CD4-positive, alpha-beta memory T cell (primary cell): ENCODE results near the gene HELLS. TPM values are rescaled to one million over a fixed set of nuclear protein-coding genes. Genes with fewer than 3 reads are reported as not detected.
"Not testable (repeated sequence)": the region's sequence is repeated elsewhere in the genome, so short reads cannot be mapped to it uniquely, and the experiment has no call there.

Experiments
- CTCF ChIA-PET: fragments of 350-600 bp; sonication (Branson Sonifier 250); formaldehyde crosslinking; loops from one replicate; lab custom pipeline; 2021; ENCODE audit warnings: inconsistent platforms; ENCODE audit not compliant: partially characterized antibody; lab: Charles Lee
- POLR2A ChIA-PET: fragments of 350-600 bp; sonication (Branson Sonifier 250); formaldehyde crosslinking; loops from one replicate; lab custom pipeline; 2021; ENCODE audit not compliant: partially characterized antibody; lab: Charles Lee
- DNase-seq, 5 donors: peaks; one replicate each; pipeline versions ENCODE4 v3.0.0 to v3.0.0-alpha.2; 2020 to 2022; ENCODE audit warnings: mixed read lengths in 1 of 5
- H3K27ac ChIP-seq: one replicate; pipeline ENCODE4 v1.7.0; 2013; ENCODE audit warnings: low read depth, low read length
- H3K27me3 ChIP-seq: 2 replicates; pipeline ENCODE4 v1.7.0; 2013; ENCODE audit warnings: mild to moderate bottlenecking, low read length, moderate library complexity; ENCODE audit not compliant: insufficient read depth
- H3K36me3 ChIP-seq: 2 replicates; pipeline ENCODE4 v1.7.0; 2013; ENCODE audit warnings: mild to moderate bottlenecking, low read length, moderate library complexity; ENCODE audit not compliant: insufficient read depth
- H3K4me1 ChIP-seq: 2 replicates; pipeline ENCODE4 v1.7.0; 2013; ENCODE audit warnings: mild to moderate bottlenecking, low read length, moderate library complexity; ENCODE audit not compliant: insufficient read depth
- H3K4me3 ChIP-seq, 2 donors: one replicate each; pipeline ENCODE4 v1.7.0; 2013; ENCODE audit warnings: low read length in 2 of 2, mild to moderate bottlenecking in 1 of 2
- H3K9me3 ChIP-seq, 2 donors: one replicate each; pipeline ENCODE4 v1.7.0; 2013; ENCODE audit warnings: low read length in 2 of 2, control low read depth in 1 of 2; ENCODE audit not compliant: control insufficient read depth in 1 of 2
- H3K27ac Mint-ChIP-seq, 7 donors: one replicate each; pipeline ENCODE4 v1.8.0; 2020 to 2021; ENCODE audit warnings: mixed read lengths in 7 of 7, mild to moderate bottlenecking in 6 of 7, inconsistent platforms in 3 of 7, moderate library complexity in 3 of 7
- H3K27me3 Mint-ChIP-seq, 2 donors: one replicate each; pipeline ENCODE4 v1.8.0; 2020 to 2021; ENCODE audit warnings: mixed read lengths in 2 of 2
- H3K36me3 Mint-ChIP-seq, 2 donors: one replicate each; pipeline ENCODE4 v1.8.0; 2020 to 2021; ENCODE audit warnings: mixed read lengths in 2 of 2, inconsistent platforms in 1 of 2, mild to moderate bottlenecking in 1 of 2
- H3K4me1 Mint-ChIP-seq, 4 donors: one replicate each; pipeline ENCODE4 v1.8.0; 2020 to 2021; ENCODE audit warnings: mixed read lengths in 4 of 4, mild to moderate bottlenecking in 1 of 4
- H3K4me3 Mint-ChIP-seq, 8 donors: one replicate each; pipeline ENCODE4 v1.8.0; 2020 to 2021; ENCODE audit warnings: mixed read lengths in 8 of 8, mild to moderate bottlenecking in 7 of 8, moderate library complexity in 6 of 8, inconsistent platforms in 3 of 8
- H3K9me3 Mint-ChIP-seq, 8 donors: one replicate each; pipeline ENCODE4 v1.8.0; 2020 to 2021; ENCODE audit warnings: mixed read lengths in 8 of 8, mild to moderate bottlenecking in 5 of 8, inconsistent platforms in 3 of 8, moderate library complexity in 1 of 8
- intact Hi-C: fragments of 100-400 bp; cut with micrococcal nuclease; formaldehyde crosslinking; loops from one replicate; pipeline ENCODE4 v1.15.1; 2023
- polyA plus RNA-seq, 2 donors: library from polyadenylated mRNA; unstranded; fragments of 300-500 nt; fragmentation: Illumina TruSeq; gene quantifications; one replicate each; pipeline ENCODE4 v1.2.3, GENCODE V29; 2021
- total RNA-seq, 2 experiments: library from RNA; stranded (reverse); gene quantifications; one replicate each; pipeline ENCODE4 v1.2.3, GENCODE V29; 2021

The HELLS gene
- total and polyA plus RNA-seq, 4 experiments from 2014 or later: 3.0 to 16.3 (median 13.1) TPM

DNA sequence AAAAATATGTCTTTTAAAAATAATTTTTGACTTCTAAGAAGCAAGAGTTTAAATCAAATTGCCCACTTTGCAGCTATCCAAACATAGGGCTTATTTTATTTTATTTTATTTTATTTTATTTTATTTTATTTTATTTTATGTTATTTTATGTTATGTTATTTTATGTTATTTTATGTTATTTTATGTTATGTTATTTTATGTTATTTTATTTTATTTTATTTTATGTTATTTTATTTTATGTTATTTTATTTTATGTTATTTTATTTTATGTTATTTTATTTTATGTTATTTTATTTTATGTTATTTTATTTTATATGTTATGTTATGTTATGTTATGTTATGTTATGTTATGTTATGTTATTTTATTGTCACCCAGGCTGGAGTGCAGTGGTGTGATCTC lies 14.0 kb upstream of the HELLS start:
- H3K27ac Mint-ChIP-seq, intact Hi-C loops, H3K36me3 Mint-ChIP-seq, DNase-seq, CTCF ChIA-PET, H3K4me1 Mint-ChIP-seq, H3K9me3 Mint-ChIP-seq, H3K36me3 ChIP-seq, H3K9me3 ChIP-seq, H3K4me3 Mint-ChIP-seq, POLR2A ChIA-PET, H3K27me3 ChIP-seq, H3K4me1 ChIP-seq, H3K27ac ChIP-seq, H3K4me3 ChIP-seq: not testable (repeated sequence)
- H3K27me3 Mint-ChIP-seq: peaks cover 2 to 11% of the 10 kb centered on the region in 2 donors

DNA sequence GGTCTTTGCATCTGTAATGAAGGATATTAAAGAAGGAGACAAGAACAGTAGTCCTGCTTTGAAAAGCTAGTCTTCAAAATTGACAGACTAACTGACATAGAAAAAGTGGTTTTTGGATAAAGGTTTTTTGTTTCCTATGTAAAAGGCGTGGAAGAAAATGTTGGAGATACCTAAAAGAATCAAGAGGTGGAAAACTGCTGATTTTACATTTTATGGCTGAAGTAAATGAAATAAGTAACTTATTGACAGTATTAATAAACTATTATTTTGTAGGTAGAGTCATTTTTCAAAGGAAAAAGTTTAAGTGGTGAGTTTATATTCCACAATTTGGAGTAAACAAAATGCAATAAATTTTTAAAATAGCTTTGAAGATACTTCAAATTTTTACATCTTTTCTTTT lies 12.6 kb upstream of the HELLS start:
- no peaks in the 10 kb centered on the region for H3K4me1 Mint-ChIP-seq
- Histone ChIP-seq H3K4me3 (no peak overlapping the region), H3K36me3 (no peaks in the 10 kb centered on the region), H3K9me3 (no peaks in the 10 kb centered on the region), H3K4me1 (no peaks in the 10 kb centered on the region), H3K27ac (no peak overlapping the region), H3K27me3 (no peaks in the 10 kb centered on the region)
- intact Hi-C loops: no loop called here
- H3K27ac Mint-ChIP-seq: no peak overlapping the region
- peaks cover 2 to 11% of the 10 kb centered on the region in 2 donors for H3K27me3 Mint-ChIP-seq
- H3K4me3 Mint-ChIP-seq: no peak overlapping the region
- ChIA-PET CTCF (no interaction called here), POLR2A (no interaction called here)
- H3K9me3 Mint-ChIP-seq: no peaks in the 10 kb centered on the region
- DNase-seq: no peak
- H3K36me3 Mint-ChIP-seq: no peaks in the 10 kb centered on the region

DNA sequence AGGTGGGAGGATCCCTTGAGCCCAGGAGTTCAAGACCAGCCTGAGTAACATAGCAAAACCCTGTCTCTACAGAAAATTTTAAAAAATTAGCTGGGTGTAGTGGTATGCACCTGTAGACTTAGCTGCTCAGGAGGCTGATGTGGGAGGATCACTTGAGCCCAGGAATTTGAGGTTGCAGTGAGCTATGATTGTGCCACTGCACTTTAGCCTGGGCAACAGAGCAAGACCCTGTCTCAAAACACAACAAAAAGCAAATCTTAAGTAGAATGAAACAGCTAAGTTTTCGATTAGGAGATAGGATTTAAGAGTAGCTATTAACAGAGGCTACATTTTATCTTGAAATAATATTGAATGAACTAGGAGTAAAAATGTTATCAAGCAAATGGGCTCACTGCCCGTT lies 3.3 kb upstream of the HELLS start:
- H3K9me3 Mint-ChIP-seq, H3K36me3 ChIP-seq, POLR2A ChIA-PET, H3K9me3 ChIP-seq, DNase-seq, H3K27ac Mint-ChIP-seq, H3K4me3 ChIP-seq, H3K27me3 ChIP-seq, CTCF ChIA-PET, H3K27me3 Mint-ChIP-seq, H3K27ac ChIP-seq: not testable (repeated sequence)
- Mint-ChIP-seq H3K4me3 (peak overlapping the region in 3 of 8 donors; percentile 22 to 47 (median 41)), H3K36me3 (peaks cover 0 to 11% of the 10 kb centered on the region in 2 donors), H3K4me1 (peaks cover 14 to 27% (median 19%) of the 10 kb centered on the region in 4 donors)
- intact Hi-C loops: loop anchor here (10.0 kb wide), 1 partner anchor 1153 kb away; the partner anchor contains the start of gene TCTN3
- H3K4me1 ChIP-seq: peaks cover 19% of the 10 kb centered on the region

DNA sequence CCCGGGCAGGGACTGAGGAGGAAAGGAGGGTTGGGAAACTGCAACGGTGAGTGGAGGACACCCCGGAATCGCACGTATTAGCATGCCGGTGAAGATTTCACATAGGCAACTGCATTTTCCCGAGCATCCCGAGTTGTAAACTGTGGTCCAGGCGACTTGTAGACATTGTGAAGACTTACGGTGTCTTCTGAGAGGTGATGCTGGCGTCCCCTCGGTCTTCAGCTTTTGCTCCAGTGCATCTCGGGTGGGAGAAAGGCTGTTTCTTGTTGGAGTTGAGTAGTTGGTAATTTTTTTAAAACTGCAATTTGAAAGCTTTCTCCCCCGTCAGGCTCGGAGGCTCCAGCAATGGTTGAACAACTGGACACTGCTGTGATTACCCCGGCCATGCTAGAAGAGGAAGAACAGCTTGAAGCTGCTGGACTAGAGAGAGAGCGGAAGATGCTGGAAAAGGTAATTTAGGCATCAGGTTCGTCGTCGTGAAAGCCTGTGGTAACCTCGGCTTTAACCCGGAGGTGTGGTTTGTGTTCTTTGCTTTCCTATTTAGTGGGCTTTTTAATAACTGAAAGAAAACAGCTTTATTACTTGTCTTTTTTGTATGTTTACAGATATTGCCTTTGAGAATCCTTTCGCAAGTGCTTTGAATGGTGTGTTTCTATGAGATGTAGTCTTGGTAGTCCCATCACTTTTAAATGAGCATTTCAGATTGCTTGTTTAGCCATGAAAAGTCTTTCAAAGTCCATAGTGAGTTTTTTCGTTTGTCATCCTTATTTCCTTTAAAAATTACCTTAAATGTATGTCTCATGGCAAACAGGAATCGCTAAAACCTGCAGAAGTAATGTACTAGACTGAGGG lies 687 bp downstream of the HELLS start:
- intact Hi-C loops: loop anchor here (2.0 to 10.0 kb wide), 2 partner anchors 183 to 1149 kb away; partner anchors contain the start of genes NOC3L and TCTN3
- Histone ChIP-seq H3K4me3 (peak overlapping the region; percentile 79 to 93), H3K4me1 (peaks cover 23% of the 10 kb centered on the region), H3K9me3 (no peaks in the 10 kb centered on the region), H3K27me3 (no peaks in the 10 kb centered on the region), H3K27ac (peak overlapping the region; percentile 75), H3K36me3 (no peaks in the 10 kb centered on the region)
- H3K4me1 Mint-ChIP-seq: peaks cover 14 to 29% (median 22%) of the 10 kb centered on the region in 4 donors
- no peaks in the 10 kb centered on the region for H3K27me3 Mint-ChIP-seq
- no peaks in the 10 kb centered on the region for H3K9me3 Mint-ChIP-seq
- peaks cover 5 to 13% of the 10 kb centered on the region in 2 donors for H3K36me3 Mint-ChIP-seq
- H3K27ac Mint-ChIP-seq: peak overlapping the region; percentile 91 to 97 (median 93)
- DNase-seq: peak in 1 of 5 donors; percentile 11
- POLR2A ChIA-PET: no interaction called here
- H3K4me3 Mint-ChIP-seq: peak overlapping the region; percentile 92 to 100 (median 97)
- CTCF ChIA-PET: interaction anchor here (0.6 kb wide), 1 partner anchor 1135 kb away, joined by 4 read pairs; no protein-coding TSS in a partner anchor

DNA sequence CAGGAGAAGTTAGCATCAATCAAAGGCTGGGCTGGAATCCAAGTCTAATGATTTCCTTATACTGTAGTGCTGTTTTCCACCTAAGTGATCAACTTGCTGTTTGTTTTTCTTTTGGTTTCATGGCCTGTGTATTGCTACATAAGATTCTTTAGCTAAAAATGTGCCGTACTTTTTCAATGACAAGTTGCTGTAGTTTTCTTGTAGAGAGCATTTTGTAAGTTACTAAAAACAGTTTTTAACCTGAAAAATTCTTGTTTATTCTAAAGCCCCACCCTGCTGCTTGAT lies 1.3 kb downstream of the HELLS start:
- peaks cover 5 to 13% of the 10 kb centered on the region in 2 donors for H3K36me3 Mint-ChIP-seq
- CTCF ChIA-PET: interaction anchor here (0.6 kb wide), 1 partner anchor 1134 kb away, joined by 4 read pairs; no protein-coding TSS in a partner anchor
- POLR2A ChIA-PET: no interaction called here
- peaks cover 14 to 29% (median 22%) of the 10 kb centered on the region in 4 donors for H3K4me1 Mint-ChIP-seq
- no peak overlapping the region for H3K27ac ChIP-seq
- H3K4me1 ChIP-seq: peaks cover 23% of the 10 kb centered on the region
- intact Hi-C loops: loop anchor here (2.0 to 10.0 kb wide), 2 partner anchors 184 to 1148 kb away; partner anchors contain the start of genes NOC3L and TCTN3
- peak overlapping the region in 2 of 7 donors; percentile 80 to 91 for H3K27ac Mint-ChIP-seq
- H3K27me3 ChIP-seq: no peaks in the 10 kb centered on the region
- H3K9me3 ChIP-seq: no peaks in the 10 kb centered on the region
- peak overlapping the region; percentile 79 to 93 for H3K4me3 ChIP-seq
- no peaks in the 10 kb centered on the region for H3K36me3 ChIP-seq
- no peaks in the 10 kb centered on the region for H3K27me3 Mint-ChIP-seq
- peak overlapping the region; percentile 92 to 100 (median 97) for H3K4me3 Mint-ChIP-seq
- no peaks in the 10 kb centered on the region for H3K9me3 Mint-ChIP-seq
- DNase-seq: peak in 1 of 5 donors; percentile 6

DNA sequence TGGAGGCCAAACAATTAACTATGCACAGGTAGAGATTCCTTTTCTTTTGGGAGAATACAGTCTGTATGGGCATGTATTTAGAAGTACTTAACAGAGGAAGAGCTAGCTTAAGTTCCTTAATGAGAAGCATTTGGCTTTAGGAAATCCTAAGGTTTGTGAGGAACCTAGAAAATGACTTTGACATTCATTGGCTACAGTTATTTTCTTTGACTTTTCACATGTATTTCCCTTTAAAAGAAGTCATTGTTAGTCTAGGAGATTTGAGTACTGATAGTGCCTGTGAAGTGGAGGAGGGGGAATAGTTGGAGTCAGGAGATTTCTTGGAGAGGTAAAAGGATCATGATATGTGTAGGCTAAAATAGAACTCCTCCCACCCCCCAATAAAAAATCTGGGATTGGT lies 3.6 kb downstream of the HELLS start:
- Mint-ChIP-seq H3K27ac (peak overlapping the region in 1 of 7 donors; percentile 6), H3K9me3 (no peaks in the 10 kb centered on the region), H3K36me3 (peaks cover 8 to 16% of the 10 kb centered on the region in 2 donors), H3K4me3 (no peak overlapping the region), H3K4me1 (peaks cover 14 to 29% (median 22%) of the 10 kb centered on the region in 4 donors), H3K27me3 (no peaks in the 10 kb centered on the region)
- Histone ChIP-seq H3K4me1 (peaks cover 23% of the 10 kb centered on the region), H3K4me3 (no peak overlapping the region), H3K9me3 (no peaks in the 10 kb centered on the region), H3K27me3 (no peaks in the 10 kb centered on the region), H3K36me3 (no peaks in the 10 kb centered on the region), H3K27ac (no peak overlapping the region)
- no peak for DNase-seq
- ChIA-PET POLR2A (no interaction called here), CTCF (no interaction called here)
- intact Hi-C loops: loop anchor here (10.0 kb wide), 1 partner anchor 1146 kb away; the partner anchor contains the start of gene TCTN3

DNA sequence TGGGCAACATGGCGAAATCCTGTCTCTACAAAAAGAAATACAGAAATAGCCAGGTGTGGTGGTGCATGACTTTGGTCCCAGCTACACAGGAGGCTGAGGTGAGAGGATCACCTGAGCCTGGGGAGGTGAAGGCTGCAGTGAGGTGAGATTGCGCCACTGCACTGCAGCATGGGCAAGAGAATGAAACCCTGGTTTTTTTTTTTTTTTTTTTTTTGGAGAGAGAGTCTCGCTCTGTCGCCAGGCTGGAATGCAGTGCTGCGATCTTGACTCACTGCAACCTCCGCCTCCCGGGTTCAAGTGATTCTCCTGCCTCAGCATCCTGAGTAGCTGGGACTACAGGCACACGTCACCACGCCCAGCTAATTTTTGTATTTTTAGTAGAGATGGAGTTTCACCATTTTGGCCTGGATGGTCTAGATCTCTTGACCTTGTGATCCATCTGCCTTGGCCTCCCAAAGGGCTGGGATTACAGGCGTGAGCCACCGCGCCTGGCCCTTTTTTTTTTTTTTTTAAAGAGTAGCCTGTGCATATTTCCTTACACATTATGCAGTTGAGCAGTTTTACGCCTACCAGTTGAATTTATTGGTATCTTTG lies 22.2 kb downstream of the HELLS start:
- H3K4me1 ChIP-seq, POLR2A ChIA-PET, intact Hi-C loops, H3K4me1 Mint-ChIP-seq, H3K9me3 Mint-ChIP-seq, DNase-seq, H3K36me3 ChIP-seq, H3K27me3 ChIP-seq, H3K27ac ChIP-seq, H3K4me3 ChIP-seq, H3K9me3 ChIP-seq, CTCF ChIA-PET, H3K27me3 Mint-ChIP-seq, H3K4me3 Mint-ChIP-seq, H3K27ac Mint-ChIP-seq: not testable (repeated sequence)
- peaks cover 17 to 19% of the 10 kb centered on the region in 2 donors for H3K36me3 Mint-ChIP-seq
